Fibroblast of villous mesenchyme (primary cell): ENCODE data around the gene SLC35F6. TPM values are rescaled to one million over a fixed set of nuclear protein-coding genes. Genes with fewer than 3 reads are reported as not detected.

Source experiments
- DNase-seq: peaks from one replicate; pipeline ENCODE4 v3.0.0-alpha.2; 2010; ENCODE audit warnings: low read depth
- H3K4me3 ChIP-seq: 2 replicates; pipeline ENCODE4 v1.5.1; 2011; ENCODE audit warnings: low read depth, mild to moderate bottlenecking, low read length
- total RNA-seq: library from RNA; depleted of rRNA; stranded (reverse); fragments of >200 nt; gene quantifications from 2 replicates; pipeline ENCODE4 v1.2.3, GENCODE V29; 2012
- TF ChIP-seq, protein P1 (sequence below): IDR thresholded peaks from 2 replicates; pipeline ENCODE4 v1.5.1; 2012; ENCODE audit warnings: low read depth, mild to moderate bottlenecking, low read length; ENCODE audit not compliant: insufficient read depth

The SLC35F6 gene
- total RNA-seq, 1 donor = 87.2 TPM

DNA sequence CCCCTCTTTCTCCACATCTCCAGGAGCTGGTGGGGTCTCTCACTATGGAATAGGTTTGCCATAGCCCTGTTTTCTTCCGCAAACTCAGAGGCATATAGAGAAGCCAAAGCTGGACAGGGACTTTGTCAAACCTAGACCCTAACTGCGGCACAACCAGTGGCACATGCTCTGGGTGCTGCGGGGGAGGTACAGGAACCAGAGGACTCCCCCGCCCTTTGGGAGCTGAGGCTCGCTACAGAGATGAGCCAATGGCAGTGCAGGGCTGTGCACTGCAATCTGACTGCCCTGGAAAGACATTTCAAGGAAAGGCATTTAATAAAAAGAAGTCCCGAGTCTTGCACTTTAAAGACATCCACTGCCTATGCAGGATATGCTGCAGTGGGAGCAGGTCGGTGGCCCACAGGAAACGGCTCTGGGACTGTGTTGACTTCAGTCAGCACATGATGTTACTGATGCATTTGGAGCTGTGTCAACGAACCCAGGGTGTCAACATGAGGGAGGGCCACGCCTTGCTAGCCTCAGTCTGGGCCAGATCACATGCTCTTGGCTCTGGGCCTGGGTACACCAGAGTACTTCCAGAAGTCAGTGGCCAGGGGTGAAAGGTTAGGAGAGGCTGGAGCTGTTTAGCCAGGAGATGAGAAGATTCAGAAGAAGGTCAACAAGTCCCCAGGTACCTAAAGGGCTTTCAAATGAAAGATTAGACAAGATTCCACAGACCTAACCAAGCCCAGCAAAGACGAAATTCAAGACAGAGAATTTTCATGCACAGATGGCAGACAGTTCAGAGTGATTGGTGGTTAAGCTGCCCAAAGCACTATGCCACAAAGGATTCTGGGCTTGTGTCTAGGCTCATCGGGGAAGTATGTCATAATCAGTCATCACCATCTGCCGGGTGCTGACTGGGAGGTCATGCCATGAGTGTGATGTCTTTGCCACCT lies 8.2 kb downstream of the SLC35F6 start:
- peak; percentile 97 for DNase-seq
- TF ChIP-seq, protein P1, sequence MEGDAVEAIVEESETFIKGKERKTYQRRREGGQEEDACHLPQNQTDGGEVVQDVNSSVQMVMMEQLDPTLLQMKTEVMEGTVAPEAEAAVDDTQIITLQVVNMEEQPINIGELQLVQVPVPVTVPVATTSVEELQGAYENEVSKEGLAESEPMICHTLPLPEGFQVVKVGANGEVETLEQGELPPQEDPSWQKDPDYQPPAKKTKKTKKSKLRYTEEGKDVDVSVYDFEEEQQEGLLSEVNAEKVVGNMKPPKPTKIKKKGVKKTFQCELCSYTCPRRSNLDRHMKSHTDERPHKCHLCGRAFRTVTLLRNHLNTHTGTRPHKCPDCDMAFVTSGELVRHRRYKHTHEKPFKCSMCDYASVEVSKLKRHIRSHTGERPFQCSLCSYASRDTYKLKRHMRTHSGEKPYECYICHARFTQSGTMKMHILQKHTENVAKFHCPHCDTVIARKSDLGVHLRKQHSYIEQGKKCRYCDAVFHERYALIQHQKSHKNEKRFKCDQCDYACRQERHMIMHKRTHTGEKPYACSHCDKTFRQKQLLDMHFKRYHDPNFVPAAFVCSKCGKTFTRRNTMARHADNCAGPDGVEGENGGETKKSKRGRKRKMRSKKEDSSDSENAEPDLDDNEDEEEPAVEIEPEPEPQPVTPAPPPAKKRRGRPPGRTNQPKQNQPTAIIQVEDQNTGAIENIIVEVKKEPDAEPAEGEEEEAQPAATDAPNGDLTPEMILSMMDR = no peak
- H3K4me3 ChIP-seq = no peak overlapping the region

GRCh38 chr2:26776195-26776800 lies 12.2 kb downstream of the SLC35F6 start:
- no peak for DNase-seq
- no peak overlapping the region for H3K4me3 ChIP-seq
- TF ChIP-seq, protein P1 = no peak

GRCh38 chr2:26778098-26778497 lies 14.0 kb downstream of the SLC35F6 start:
- no peak for DNase-seq
- TF ChIP-seq, protein P1 = no peak
- H3K4me3 ChIP-seq = no peak overlapping the region

DNA sequence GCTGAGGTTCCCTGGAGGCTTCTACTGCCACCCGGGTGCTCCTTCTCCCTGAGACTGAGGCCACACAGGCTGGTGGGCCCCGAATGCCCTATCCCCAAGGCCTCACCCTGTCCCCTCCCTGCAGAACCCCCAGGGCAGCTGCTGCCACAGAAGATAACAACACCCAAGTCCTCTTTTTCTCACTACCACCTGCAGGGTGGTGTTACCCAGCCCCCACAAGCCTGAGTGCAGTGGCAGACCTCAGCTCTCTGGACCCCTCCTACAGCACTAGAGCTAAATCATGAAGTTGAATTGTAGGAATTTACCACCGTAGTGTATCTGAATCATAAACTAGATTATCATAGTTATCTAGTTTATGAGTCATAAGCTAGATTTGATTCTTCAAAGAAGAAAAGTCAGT lies 14.4 kb downstream of the SLC35F6 start:
- DNase-seq = no peak
- no peak overlapping the region for H3K4me3 ChIP-seq
- TF ChIP-seq, protein P1 = no peak

DNA sequence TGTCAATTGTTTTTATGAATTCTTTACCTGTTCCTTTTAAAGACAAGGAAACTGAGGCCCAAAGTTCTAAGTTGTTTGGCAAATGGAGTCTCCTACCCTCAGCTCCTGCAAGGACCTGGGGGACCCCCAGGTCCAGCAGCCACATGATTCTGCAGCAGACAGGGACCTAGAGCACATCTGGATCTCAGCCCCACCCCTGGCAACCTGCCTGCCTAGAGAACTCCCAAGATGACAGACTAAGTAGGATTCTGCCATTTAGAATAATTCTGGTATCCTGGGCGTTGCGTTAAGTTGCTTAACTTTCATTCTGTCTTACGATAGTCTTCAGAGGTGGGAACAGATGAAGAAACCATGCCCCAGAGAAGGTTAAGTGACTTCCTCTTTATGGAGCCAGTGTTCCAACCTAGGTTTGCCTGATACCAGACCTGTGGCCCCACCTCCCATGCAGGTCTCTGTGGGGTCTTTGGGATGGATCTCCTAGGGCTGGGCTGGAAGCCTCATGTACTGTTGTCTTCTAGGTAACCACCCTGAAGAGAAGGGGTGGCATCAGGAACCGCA lies 16.2 kb downstream of the SLC35F6 start:
- DNase-seq = no peak
- no peak overlapping the region for H3K4me3 ChIP-seq
- TF ChIP-seq, protein P1 = no peak

- DNase-seq = no peak
Measured at GRCh38 chr2:26782876-26783704, 19.0 kb downstream of the SLC35F6 start.

More at GRCh38 chr2:26782876-26783704, 19.0 kb downstream of the SLC35F6 start:
- H3K4me3 ChIP-seq = no peak overlapping the region
- TF ChIP-seq, protein P1 = no peak
